GM18951 (cell line): Measurements from ENCODE around the gene CAGE1.

Experiments
- POLR2A ChIP-seq: IDR thresholded peaks from 4 replicates; pipeline ENCODE4 v1.6.1; 2011; ENCODE audit warnings: mild to moderate bottlenecking; ENCODE audit not compliant: insufficient read length, insufficient read depth; ENCODE audit errors: extremely low read depth
- in situ Hi-C: fragments of 300-500 bp; cut with MboI; formaldehyde crosslinking; loops from one replicate; pipeline ENCODE4 v1.12.0; 2022; ENCODE audit warnings: low sequenced_read_pairs, mixed read lengths, inconsistent platforms; ENCODE audit not compliant: unreplicated experiment

CAGE1 gene

GRCh38 chr6:7389451-7390225 is at the start of gene CAGE1, which contains the start of gene RIOK1:
TSS of gene CAGE1 (minus strand) at chr6:7389742. CDS start at chr6:7387173, 2,569 bp downstream.
TSS of gene RIOK1 (plus strand) at chr6:7389808. CDS start at chr6:7390003, 195 bp downstream.
- in situ Hi-C loops: no loop called here
- peak; percentile 98 for TF ChIP-seq POLR2A

- TF ChIP-seq POLR2A: no peak
- in situ Hi-C loops: no loop called here
These were observed 49.7 kb upstream of the CAGE1 start for GRCh38 chr6:7439228-7439627.

GRCh38 chr6:7438011-7438410 is 48.5 kb upstream of the CAGE1 start:
- in situ Hi-C loops: no loop called here
- no peak for TF ChIP-seq POLR2A

- in situ Hi-C loops: no loop called here
These were observed 45.1 kb upstream of the CAGE1 start for GRCh38 chr6:7434672-7435071.

GRCh38 chr6:7433121-7433617 is 43.6 kb upstream of the CAGE1 start:
- in situ Hi-C loops: no loop called here
- no peak for TF ChIP-seq POLR2A

More at GRCh38 chr6:7434672-7435071, 45.1 kb upstream of the CAGE1 start:
- no peak for TF ChIP-seq POLR2A

- in situ Hi-C loops: no loop called here
- TF ChIP-seq POLR2A: no peak
These were observed 43.0 kb upstream of the CAGE1 start for GRCh38 chr6:7432391-7433120.

- in situ Hi-C loops: no loop called here
- no peak for TF ChIP-seq POLR2A
These were observed 42.3 kb upstream of the CAGE1 start for GRCh38 chr6:7431674-7432390.

GRCh38 chr6:7431313-7431673 is 41.8 kb upstream of the CAGE1 start:
- TF ChIP-seq POLR2A: no peak
- in situ Hi-C loops: no loop called here

- no peak for TF ChIP-seq POLR2A
- in situ Hi-C loops: no loop called here
These were observed 37.1 kb upstream of the CAGE1 start for GRCh38 chr6:7426447-7427169.

- in situ Hi-C loops: no loop called here
- TF ChIP-seq POLR2A: no peak
These were observed 36.3 kb upstream of the CAGE1 start for GRCh38 chr6:7425808-7426190.

GRCh38 chr6:7424967-7425807 is 35.6 kb upstream of the CAGE1 start:
- TF ChIP-seq POLR2A: no peak
- in situ Hi-C loops: no loop called here

GRCh38 chr6:7424058-7424457 is 34.5 kb upstream of the CAGE1 start:
- in situ Hi-C loops: no loop called here
- no peak for TF ChIP-seq POLR2A
